Neural cell (in vitro differentiated cells): ENCODE data around the gene PPP1R27. TPM values are rescaled to one million over a fixed set of nuclear protein-coding genes. Genes with fewer than 3 reads are reported as not detected.

Experiments
- H2AFZ ChIP-seq: fragments of 200-600, 300-800 bp; sonication (generic), shearing (Covaris generic); 2 replicates; pipeline ENCODE4 v1.6.0; 2014; ENCODE audit warnings: low read depth, mild to moderate bottlenecking, antibody characterized with exemption, low read length, moderate library complexity
- H3F3A ChIP-seq: fragments of 200-600 bp; shearing (Covaris generic); 2 replicates; pipeline ENCODE4 v1.6.1; 2016; ENCODE audit warnings: mild to moderate bottlenecking, moderate library complexity, mixed read lengths, antibody characterized with exemption, low read length; ENCODE audit not compliant: insufficient read depth, poor library complexity, severe bottlenecking
- H3K27ac ChIP-seq: fragments of 200-600, 300-800 bp; sonication (generic), shearing (Covaris generic); 2 replicates; pipeline ENCODE4 v1.5.1; 2014; ENCODE audit warnings: mild to moderate bottlenecking, low read length, moderate library complexity
- H3K27me3 ChIP-seq: fragments of 300-800, 200-600 bp; sonication (generic), shearing (Covaris generic); 2 replicates; pipeline ENCODE4 v1.6.0; 2014; ENCODE audit warnings: mild to moderate bottlenecking, low read depth, low read length, moderate library complexity; ENCODE audit not compliant: insufficient read depth
- H3K36me3 ChIP-seq: fragments of 300-800, 200-600 bp; sonication (generic), shearing (Covaris generic); 2 replicates; pipeline ENCODE4 v1.5.1; 2014; ENCODE audit warnings: mild to moderate bottlenecking, antibody characterized with exemption, low read length, moderate library complexity; ENCODE audit not compliant: insufficient read depth
- H3K4me2 ChIP-seq: fragments of 300-800, 200-600 bp; sonication (generic), shearing (Covaris generic); 2 replicates; pipeline ENCODE4 v1.6.0; 2014; ENCODE audit warnings: mild to moderate bottlenecking, low read length
- H3K4me3 ChIP-seq: fragments of 300-800, 200-600 bp; sonication (generic), shearing (Covaris generic); 2 replicates; pipeline ENCODE4 v1.5.1; 2014; ENCODE audit warnings: mild to moderate bottlenecking, low read length, moderate library complexity
- H3K79me2 ChIP-seq: fragments of 200-600 bp; shearing (Covaris generic); replicated peaks from 2 replicates; pipeline ENCODE4 v1.6.0; 2014; ENCODE audit warnings: mild to moderate bottlenecking, low read length, moderate library complexity; ENCODE audit not compliant: insufficient read depth
- H3K9ac ChIP-seq: fragments of 300-800, 200-600 bp; sonication (generic), shearing (Covaris generic); 2 replicates; pipeline ENCODE4 v1.6.1; 2016; ENCODE audit warnings: mild to moderate bottlenecking, low read length, mixed read lengths
- H3K9me2 ChIP-seq: fragments of 200-600 bp; shearing (Covaris generic); 2 replicates; pipeline ENCODE4 v1.6.1; 2016; ENCODE audit warnings: mild to moderate bottlenecking, low read length, mixed read lengths; ENCODE audit not compliant: insufficient read depth
- H3K9me3 ChIP-seq: fragments of 200-600, 300-800 bp; sonication (generic), shearing (Covaris generic); 2 replicates; pipeline ENCODE4 v1.6.1; 2016; ENCODE audit warnings: mild to moderate bottlenecking, mixed run types, low read length, moderate library complexity, mixed read lengths
- H4K20me1 ChIP-seq: fragments of 200-600 bp; shearing (Covaris generic); 2 replicates; pipeline ENCODE4 v1.6.1; 2016; ENCODE audit warnings: mild to moderate bottlenecking, mixed run types; ENCODE audit not compliant: insufficient read depth
- CTCF ChIP-seq: fragments of 450-650 bp; IDR thresholded peaks from 2 replicates; pipeline ENCODE4 v1.5.1; 2014; ENCODE audit warnings: antibody characterized with exemption, mild to moderate bottlenecking, moderate library complexity; ENCODE audit not compliant: poor library complexity, severe bottlenecking
- EP300 ChIP-seq: fragments of 450-650 bp; conservative IDR thresholded peaks from 2 replicates; pipeline ENCODE4 v1.6.1; 2014; ENCODE audit warnings: antibody characterized with exemption, mild to moderate bottlenecking, moderate library complexity; ENCODE audit not compliant: poor library complexity, severe bottlenecking
- EZH2 ChIP-seq: fragments of 200-600, 300-800 bp; shearing (Covaris generic), sonication (generic); IDR thresholded peaks from 2 replicates; pipeline ENCODE4 v1.6.1; 2014; ENCODE audit warnings: antibody characterized with exemption, low read length, borderline replicate concordance, mild to moderate bottlenecking; ENCODE audit not compliant: insufficient read depth, poor library complexity, severe bottlenecking
- MXI1 ChIP-seq: fragments of 450-650 bp; conservative IDR thresholded peaks from 2 replicates; pipeline ENCODE4 v1.6.1; 2014; ENCODE audit warnings: antibody characterized with exemption, mild to moderate bottlenecking; ENCODE audit not compliant: poor library complexity, severe bottlenecking
- POLR2AphosphoS5 ChIP-seq: IDR thresholded peaks from 2 replicates; pipeline ENCODE4 v1.6.1; 2012
- RAD21 ChIP-seq: fragments of 450-650 bp; conservative IDR thresholded peaks from 2 replicates; pipeline ENCODE4 v1.6.1; 2014; ENCODE audit warnings: antibody characterized with exemption, mild to moderate bottlenecking, moderate library complexity
- REST ChIP-seq: IDR thresholded peaks from 2 replicates; pipeline ENCODE4 v1.6.1; 2012; ENCODE audit warnings: borderline replicate concordance
- SMC3 ChIP-seq: fragments of 450-650 bp; conservative IDR thresholded peaks from 2 replicates; pipeline ENCODE4 v1.6.1; 2014; ENCODE audit warnings: antibody characterized with exemption, mild to moderate bottlenecking, moderate library complexity; ENCODE audit not compliant: poor library complexity
- TAF1 ChIP-seq: IDR thresholded peaks from 2 replicates; pipeline ENCODE4 v1.6.1; 2012; ENCODE audit warnings: low read depth
- polyA plus RNA-seq: library from polyadenylated mRNA; depleted of rRNA; stranded (reverse); fragments of >200 nt; gene quantifications from 2 replicates; pipeline ENCODE4 v1.2.3, GENCODE V29; 2014

Gene PPP1R27
- polyA plus RNA-seq, 1 donor from 2014 or later = not detected

- Histone ChIP-seq H3F3A (no peaks in the 10 kb centered on the region), H3K27me3 (no peaks in the 10 kb centered on the region), H3K9me2 (no peaks in the 10 kb centered on the region), H3K36me3 (no peaks in the 10 kb centered on the region), H4K20me1 (no peaks in the 10 kb centered on the region), H3K79me2 (no peaks in the 10 kb centered on the region), H2AFZ (no peak overlapping the region), H3K9ac (no peak overlapping the region), H3K4me2 (no peak overlapping the region), H3K4me3 (no peak overlapping the region), H3K9me3 (no peaks in the 10 kb centered on the region), H3K27ac (no peak overlapping the region)
- TF ChIP-seq RAD21 = no peak
- TF ChIP-seq TAF1 = no peak
- no peak for TF ChIP-seq EP300
- TF ChIP-seq CTCF = no peak
- TF ChIP-seq REST = no peak
- TF ChIP-seq POLR2AphosphoS5 = no peak
- no peak for TF ChIP-seq EZH2
- no peak for TF ChIP-seq MXI1
- TF ChIP-seq SMC3 = no peak
Measured at GRCh38 chr17:81839301-81839700, 4.5 kb upstream of the PPP1R27 start.

GRCh38 chr17:81838753-81839255 lies 4.0 kb upstream of the PPP1R27 start:
- Histone ChIP-seq H3K79me2 (peaks cover 3% of the 10 kb centered on the region), H3F3A (no peaks in the 10 kb centered on the region), H3K36me3 (no peaks in the 10 kb centered on the region), H3K4me3 (no peak overlapping the region), H3K9me2 (no peaks in the 10 kb centered on the region), H3K27ac (no peak overlapping the region), H4K20me1 (no peaks in the 10 kb centered on the region), H2AFZ (no peak overlapping the region), H3K27me3 (no peaks in the 10 kb centered on the region), H3K9ac (no peak overlapping the region), H3K4me2 (no peak overlapping the region), H3K9me3 (no peaks in the 10 kb centered on the region)
- TF ChIP-seq CTCF (no peak), EP300 (no peak), RAD21 (no peak), REST (no peak), SMC3 (no peak), TAF1 (no peak), POLR2AphosphoS5 (no peak), MXI1 (no peak), EZH2 (no peak)
